H1 (cell line): Measurements from ENCODE around the gene OTP. TPM values are rescaled to one million over a fixed set of nuclear protein-coding genes. Genes with fewer than 3 reads are reported as not detected.

Experiments used
- EP300 ChIP-seq, 2 experiments: IDR thresholded peaks; 1 replicate in 1 of 2; 2 replicates in 1 of 2; pipeline ENCODE4 v1.6.1; 2011 to 2012; ENCODE audit warnings: low read depth in 2 of 2, low read length in 2 of 2, mild to moderate bottlenecking in 2 of 2, borderline replicate concordance in 1 of 2, inconsistent platforms in 1 of 2, moderate library complexity in 1 of 2
- KDM5A ChIP-seq: fragments of 200-600 bp; IDR thresholded peaks from 2 replicates; pipeline ENCODE4 v1.7.1; 2012; ENCODE audit warnings: mild to moderate bottlenecking, low read length, inconsistent platforms, mixed read lengths
- polyA plus RNA-seq, 7 experiments: library from polyadenylated mRNA; depleted of rRNA in 3 of 7; stranded (reverse) in 5 of 7; unstranded in 2 of 7; fragments of >200 nt in 5 of 7; fragments of 200-250 nt in 2 of 7; gene quantifications; 1 replicate in 5 of 7; 2 replicates in 1 of 7; 4 replicates in 1 of 7; pipeline versions ENCODE4 v1.2.1 to v1.2.3, GENCODE V29; 2011 to 2013; ENCODE audit warnings: missing spikeins in 2 of 7, mixed read lengths in 2 of 7
- total RNA-seq: library from RNA; stranded (reverse); fragmentation: NEBNext Ultra II Directional; extraction: Animal tissue kit (Norgen Biotek cat#: 25700); gene quantifications from 2 replicates; pipeline ENCODE4 v1.2.1, GENCODE V29; 2021

OTP gene
- total and polyA plus RNA-seq, 2 of the 8 experiments (the other 6 are each of a cell fraction or from before 2014, with no cell fraction given), result not detected

DNA sequence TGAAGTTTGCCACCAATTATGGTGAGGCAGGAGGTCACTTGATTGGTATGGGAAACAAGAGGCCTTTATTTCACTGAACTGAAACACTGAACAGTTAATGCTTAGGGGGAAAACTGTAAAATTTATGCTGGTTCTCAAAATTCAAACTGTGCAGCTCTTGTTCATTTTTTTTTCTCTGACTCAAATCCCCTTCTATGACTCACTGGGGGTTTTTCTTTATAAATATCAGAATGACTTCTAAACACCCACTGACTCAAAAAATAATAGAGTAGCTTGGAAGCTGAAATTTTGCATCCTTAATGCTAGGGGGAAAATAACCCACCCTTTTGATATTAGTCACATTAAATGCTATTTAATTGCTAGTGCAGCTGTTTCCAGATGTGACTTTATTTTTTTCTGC lies 24.1 kb upstream of the OTP start (continued):
- TF ChIP-seq EP300 (IDR thresholded peaks at IDR 0.05; ENCODE audit: borderline replicate concordance in 1 of 2, low read depth in 2 of 2, low read length in 2 of 2) (no peak), KDM5A (no peak)
- TF ChIP-seq, all 59 proteins: peak for 0
